GM13976 (cell line): ENCODE data around the gene TTYH2.
A peak's percentile ranks its signal among the peaks of the same experiment; 100 is the strongest.
"Not testable (repeated sequence)": the region's sequence is repeated elsewhere in the genome, so short reads cannot be mapped to it uniquely, and the experiment has no call there.

Experiments
- DNase-seq: peaks from one replicate; pipeline ENCODE4 v3.0.0; 2012; ENCODE audit warnings: low spot score
- in situ Hi-C: fragments of 300-500 bp; cut with MboI; formaldehyde crosslinking; loops from one replicate; pipeline ENCODE4 v1.12.0; 2022; ENCODE audit warnings: low sequenced_read_pairs, mixed read lengths, inconsistent platforms; ENCODE audit not compliant: unreplicated experiment
- TF ChIP-seq, protein P1 (sequence below): IDR thresholded peaks from 2 replicates; pipeline ENCODE4 v1.5.1; 2012; ENCODE audit warnings: borderline replicate concordance, mild to moderate bottlenecking; ENCODE audit not compliant: insufficient read depth; ENCODE audit errors: extremely low read depth, missing control alignments, control extremely low read depth

The TTYH2 gene

DNA sequence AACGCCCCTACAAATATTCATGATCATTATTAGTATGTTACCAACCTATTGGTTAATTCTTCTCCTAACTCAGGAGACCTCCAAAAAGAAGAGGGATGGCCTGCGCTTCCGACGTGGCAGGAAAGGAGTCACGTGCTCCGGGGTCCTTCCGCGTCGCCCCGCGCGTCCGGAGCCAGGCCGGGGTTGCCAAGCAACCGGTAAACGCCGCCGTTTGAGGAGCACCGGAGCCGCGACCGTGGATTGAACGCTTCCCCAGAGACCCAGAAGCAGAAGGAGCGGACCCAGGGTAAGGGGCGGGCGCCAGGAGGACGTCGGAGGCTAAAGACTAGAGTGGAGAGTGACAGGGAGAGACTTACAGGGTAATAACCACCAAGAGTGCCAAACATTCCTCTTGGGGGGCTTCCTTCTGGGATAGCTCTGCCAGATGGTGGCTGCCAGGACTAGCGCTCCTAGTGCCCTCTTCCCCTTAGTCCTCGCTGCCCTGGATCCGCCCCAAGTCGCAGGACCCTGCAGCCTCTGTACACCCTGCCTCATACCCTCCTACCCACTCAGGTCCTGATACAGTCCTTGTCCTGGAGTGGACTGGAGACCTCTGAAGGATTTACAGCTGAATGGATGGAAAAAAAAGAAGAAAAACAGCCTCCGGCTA, 60.8 kb downstream of the TTYH2 start, which contains the start of gene DNAI2:
Gene DNAI2 (plus strand): TSS at position 175 of the 649 bp plus-strand sequence. CDS start 7,584 bp downstream, outside the sequence.
- in situ Hi-C loops = no loop called here
- TF ChIP-seq, protein P1, sequence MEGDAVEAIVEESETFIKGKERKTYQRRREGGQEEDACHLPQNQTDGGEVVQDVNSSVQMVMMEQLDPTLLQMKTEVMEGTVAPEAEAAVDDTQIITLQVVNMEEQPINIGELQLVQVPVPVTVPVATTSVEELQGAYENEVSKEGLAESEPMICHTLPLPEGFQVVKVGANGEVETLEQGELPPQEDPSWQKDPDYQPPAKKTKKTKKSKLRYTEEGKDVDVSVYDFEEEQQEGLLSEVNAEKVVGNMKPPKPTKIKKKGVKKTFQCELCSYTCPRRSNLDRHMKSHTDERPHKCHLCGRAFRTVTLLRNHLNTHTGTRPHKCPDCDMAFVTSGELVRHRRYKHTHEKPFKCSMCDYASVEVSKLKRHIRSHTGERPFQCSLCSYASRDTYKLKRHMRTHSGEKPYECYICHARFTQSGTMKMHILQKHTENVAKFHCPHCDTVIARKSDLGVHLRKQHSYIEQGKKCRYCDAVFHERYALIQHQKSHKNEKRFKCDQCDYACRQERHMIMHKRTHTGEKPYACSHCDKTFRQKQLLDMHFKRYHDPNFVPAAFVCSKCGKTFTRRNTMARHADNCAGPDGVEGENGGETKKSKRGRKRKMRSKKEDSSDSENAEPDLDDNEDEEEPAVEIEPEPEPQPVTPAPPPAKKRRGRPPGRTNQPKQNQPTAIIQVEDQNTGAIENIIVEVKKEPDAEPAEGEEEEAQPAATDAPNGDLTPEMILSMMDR = no peak
- peak; percentile 50 for DNase-seq

DNA sequence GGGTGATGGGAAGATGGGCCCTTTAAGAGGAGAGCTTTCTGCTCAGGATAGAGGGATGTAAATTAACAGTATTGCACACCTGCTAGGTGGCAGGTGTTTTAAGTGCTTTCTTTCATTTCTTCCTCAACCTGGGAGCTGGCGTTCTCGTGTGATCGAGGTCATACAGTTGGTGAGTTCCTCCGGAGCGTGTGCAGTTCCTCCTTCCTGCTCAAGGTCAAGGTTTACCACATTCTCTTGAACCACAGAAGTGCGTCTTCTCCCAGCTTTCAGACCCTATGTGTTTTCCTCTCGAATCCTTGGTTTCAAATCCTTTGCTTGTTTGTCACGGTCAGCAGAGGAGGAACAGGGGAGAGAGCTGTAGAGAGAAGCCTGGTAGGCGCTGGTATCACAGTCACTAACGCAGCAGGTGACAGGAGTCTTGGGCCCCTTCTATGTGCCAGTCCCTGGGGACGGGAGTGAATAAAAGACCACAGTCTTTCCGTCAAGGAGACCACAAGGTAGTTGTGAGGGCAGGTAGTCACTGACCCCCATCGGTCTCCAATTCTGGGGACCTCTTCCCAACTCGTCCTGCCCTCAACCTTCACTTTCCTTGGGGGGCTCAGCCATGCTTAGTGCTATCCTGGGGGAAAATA, 61.5 kb downstream of the TTYH2 start:
- TF ChIP-seq, protein P1 = no peak
- in situ Hi-C loops = no loop called here
- DNase-seq = no peak

DNA sequence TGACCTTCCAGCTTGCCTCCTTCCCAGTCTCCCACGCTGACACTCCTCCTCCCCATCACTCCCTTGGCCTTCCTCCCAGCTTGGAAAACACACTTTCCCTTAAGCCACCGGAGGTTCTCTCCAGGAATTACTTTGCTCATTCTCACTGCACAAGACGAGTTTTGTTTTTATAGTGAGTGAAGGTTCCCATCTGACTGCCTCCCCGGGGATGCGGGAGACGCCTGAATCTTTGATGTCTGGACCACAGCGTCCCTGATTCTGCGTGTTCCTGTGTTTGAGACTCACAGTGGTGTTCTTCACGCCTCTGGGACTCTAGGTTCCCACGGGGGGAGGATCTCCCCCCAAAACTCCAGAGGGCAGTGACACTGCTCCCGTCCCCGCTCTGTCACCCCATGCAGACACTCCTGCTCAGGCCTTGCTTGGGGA, 62.7 kb downstream of the TTYH2 start:
- in situ Hi-C loops = no loop called here
- no peak for DNase-seq
- TF ChIP-seq, protein P1 = no peak

DNA sequence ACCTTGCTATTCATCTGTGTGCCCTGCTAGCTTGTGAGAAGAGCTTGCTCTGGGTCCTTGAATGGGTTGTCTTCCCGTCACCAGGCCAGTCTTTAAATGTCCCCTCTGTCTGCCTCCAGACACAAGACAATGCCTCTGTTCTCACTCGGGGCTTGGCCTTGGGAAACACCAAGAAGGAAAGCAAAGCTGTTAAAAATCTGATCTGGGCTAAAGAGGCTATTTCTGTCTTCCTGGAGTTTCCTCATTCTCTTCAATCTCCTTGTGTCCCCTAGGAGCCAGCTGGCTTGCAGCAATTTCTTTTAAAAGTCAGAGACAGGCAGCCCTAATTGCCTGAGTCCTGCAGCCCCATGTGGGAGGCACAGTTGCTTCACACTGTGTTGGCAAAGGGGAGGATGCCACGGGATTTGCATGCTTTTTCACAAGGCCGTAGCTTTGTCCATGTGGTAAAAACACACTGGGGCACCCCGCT, 63.2 kb downstream of the TTYH2 start:
- in situ Hi-C loops = no loop called here
- TF ChIP-seq, protein P1 = no peak
- no peak for DNase-seq

DNA sequence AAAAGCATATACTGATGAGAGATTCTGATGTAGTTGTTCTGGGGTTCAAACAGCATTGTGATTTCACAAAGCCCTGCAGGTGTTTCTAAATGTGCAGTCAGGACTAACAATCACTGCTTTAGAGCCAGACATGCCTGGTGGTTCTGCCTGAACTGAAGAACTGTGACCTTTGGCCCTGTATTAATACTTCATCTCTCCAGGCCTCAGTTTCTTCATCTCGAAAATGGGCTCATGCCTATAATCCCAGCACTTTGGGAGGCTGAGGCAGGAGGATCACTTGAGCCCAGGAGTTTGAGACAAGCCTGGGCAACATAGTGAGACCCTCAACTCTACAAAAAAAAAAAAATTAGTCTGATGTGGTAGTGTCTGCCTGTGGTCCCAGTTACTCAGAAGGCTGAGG, 64.6 kb downstream of the TTYH2 start:
- TF ChIP-seq, protein P1 = no peak
- in situ Hi-C loops = no loop called here
- no peak for DNase-seq

DNA sequence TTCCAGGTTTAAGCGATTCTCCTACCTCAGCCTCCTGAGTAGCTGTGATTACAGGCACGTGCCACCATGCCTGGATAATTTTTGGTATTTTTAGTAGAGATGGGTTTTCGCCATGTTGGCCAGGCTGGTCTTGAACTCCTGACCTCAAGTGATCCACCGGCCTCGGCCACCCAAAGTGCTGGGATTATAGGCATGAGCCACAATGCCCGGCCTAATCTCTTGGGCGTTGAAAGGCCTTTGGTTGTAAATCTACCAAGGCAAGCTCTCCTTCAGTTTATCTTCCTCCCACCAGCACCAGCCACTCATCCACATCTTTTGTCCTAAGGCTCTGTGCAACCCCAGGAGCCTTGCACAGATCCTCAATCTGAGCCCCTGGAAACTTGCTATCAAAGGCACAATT, 66.2 kb downstream of the TTYH2 start:
- in situ Hi-C loops, DNase-seq: not testable (repeated sequence)

DNA sequence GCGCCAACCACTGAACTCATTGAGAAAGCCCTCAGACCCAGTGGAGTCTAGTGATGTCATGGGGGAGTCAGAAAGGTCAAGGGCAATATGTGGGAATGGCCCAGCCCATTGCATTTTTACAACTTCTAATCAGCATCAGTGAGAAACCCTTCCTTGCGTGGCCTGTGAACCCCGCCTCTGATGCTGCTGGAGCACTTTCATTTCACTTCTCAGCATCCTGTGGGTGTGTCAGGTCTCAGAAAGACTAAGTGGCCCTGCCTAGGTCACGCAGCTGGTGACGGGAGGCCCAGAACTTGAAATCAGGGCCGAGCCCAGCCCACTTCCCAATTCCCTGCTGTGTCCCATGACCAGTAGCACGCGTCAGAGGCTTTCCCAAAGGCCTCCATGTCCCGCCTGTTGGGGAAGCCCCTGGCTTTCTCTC, 66.7 kb downstream of the TTYH2 start:
- in situ Hi-C loops = no loop called here
- TF ChIP-seq, protein P1 = no peak
- peak; percentile 81 for DNase-seq
